Adrenal gland (tissue), 5 donors: ENCODE data around the gene GRIN3B.

ENCODE experiments used
- POLR2A ChIP-seq, 2 donors: fragments of 450-650 bp; IDR thresholded peaks; one replicate each; pipeline ENCODE4 v1.6.1; 2017; ENCODE audit warnings: antibody characterized with exemption in 2 of 2, mild to moderate bottlenecking in 2 of 2, moderate library complexity in 1 of 2
- TF ChIP-seq, protein P1 (sequence below), 6 experiments: fragments of 450-650 bp in 4 of 6; fragments of 200-600 bp in 2 of 6; sonication (generic) in 1 of 6; IDR thresholded peaks; 1 replicate in 5 of 6; 2 replicates in 1 of 6; pipeline versions ENCODE4 v1.5.1 to v1.8.0; 2016 to 2021; ENCODE audit warnings: antibody characterized with exemption in 6 of 6, mild to moderate bottlenecking in 2 of 6, moderate library complexity in 1 of 6
- donor health status: DM: no; HTN: no; CAD: no.

DNA sequence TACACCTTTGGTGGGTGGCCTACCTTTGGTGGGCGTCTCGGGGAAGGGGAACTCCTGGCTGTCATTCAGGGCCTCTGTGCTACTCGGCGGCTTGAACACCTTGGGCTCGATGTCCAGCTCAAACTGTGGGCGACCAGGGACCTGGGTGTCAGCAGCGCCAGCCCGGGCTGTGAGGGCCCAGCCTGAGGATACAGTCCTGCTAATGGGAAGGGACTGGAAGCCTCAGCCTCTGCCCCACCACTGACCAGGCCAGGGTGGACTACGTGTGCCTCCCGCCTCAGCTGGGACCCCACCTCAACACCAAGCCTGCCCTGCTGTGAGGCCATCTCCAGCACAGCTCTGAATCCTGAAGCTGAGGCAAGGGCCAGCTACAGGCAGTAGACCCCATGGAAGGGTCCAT, 13.0 kb downstream of the GRIN3B start:
- TF ChIP-seq, protein P1, sequence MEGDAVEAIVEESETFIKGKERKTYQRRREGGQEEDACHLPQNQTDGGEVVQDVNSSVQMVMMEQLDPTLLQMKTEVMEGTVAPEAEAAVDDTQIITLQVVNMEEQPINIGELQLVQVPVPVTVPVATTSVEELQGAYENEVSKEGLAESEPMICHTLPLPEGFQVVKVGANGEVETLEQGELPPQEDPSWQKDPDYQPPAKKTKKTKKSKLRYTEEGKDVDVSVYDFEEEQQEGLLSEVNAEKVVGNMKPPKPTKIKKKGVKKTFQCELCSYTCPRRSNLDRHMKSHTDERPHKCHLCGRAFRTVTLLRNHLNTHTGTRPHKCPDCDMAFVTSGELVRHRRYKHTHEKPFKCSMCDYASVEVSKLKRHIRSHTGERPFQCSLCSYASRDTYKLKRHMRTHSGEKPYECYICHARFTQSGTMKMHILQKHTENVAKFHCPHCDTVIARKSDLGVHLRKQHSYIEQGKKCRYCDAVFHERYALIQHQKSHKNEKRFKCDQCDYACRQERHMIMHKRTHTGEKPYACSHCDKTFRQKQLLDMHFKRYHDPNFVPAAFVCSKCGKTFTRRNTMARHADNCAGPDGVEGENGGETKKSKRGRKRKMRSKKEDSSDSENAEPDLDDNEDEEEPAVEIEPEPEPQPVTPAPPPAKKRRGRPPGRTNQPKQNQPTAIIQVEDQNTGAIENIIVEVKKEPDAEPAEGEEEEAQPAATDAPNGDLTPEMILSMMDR (IDR thresholded peaks at IDR 0.05) = no peak
- no peak for TF ChIP-seq POLR2A (IDR thresholded peaks at IDR 0.05)
